DND-41 (cell line): ENCODE measurements around the gene LRG1.

Experiments
- EZH2 ChIP-seq: IDR thresholded peaks from 3 replicates; pipeline ENCODE4 v1.6.1; 2012; ENCODE audit warnings: borderline replicate concordance, low read depth, mild to moderate bottlenecking, moderate library complexity, low read length, inconsistent platforms; ENCODE audit not compliant: severe bottlenecking
- TF ChIP-seq, protein P1 (sequence below): IDR thresholded peaks from 2 replicates; pipeline ENCODE4 v1.5.1; 2012; ENCODE audit warnings: borderline replicate concordance, low read length, moderate library complexity, mild to moderate bottlenecking; ENCODE audit not compliant: poor library complexity, severe bottlenecking; ENCODE audit errors: extremely low read depth

- TF ChIP-seq, protein P1, sequence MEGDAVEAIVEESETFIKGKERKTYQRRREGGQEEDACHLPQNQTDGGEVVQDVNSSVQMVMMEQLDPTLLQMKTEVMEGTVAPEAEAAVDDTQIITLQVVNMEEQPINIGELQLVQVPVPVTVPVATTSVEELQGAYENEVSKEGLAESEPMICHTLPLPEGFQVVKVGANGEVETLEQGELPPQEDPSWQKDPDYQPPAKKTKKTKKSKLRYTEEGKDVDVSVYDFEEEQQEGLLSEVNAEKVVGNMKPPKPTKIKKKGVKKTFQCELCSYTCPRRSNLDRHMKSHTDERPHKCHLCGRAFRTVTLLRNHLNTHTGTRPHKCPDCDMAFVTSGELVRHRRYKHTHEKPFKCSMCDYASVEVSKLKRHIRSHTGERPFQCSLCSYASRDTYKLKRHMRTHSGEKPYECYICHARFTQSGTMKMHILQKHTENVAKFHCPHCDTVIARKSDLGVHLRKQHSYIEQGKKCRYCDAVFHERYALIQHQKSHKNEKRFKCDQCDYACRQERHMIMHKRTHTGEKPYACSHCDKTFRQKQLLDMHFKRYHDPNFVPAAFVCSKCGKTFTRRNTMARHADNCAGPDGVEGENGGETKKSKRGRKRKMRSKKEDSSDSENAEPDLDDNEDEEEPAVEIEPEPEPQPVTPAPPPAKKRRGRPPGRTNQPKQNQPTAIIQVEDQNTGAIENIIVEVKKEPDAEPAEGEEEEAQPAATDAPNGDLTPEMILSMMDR: no peak
- TF ChIP-seq EZH2: no peak
Measured at GRCh38 chr19:4521170-4521887, 18.5 kb downstream of the LRG1 start.
